SK-N-MC (cell line): Measurements from ENCODE around the gene EGFR.

ENCODE experiments used
- DNase-seq: peaks from one replicate; pipeline ENCODE4 v3.0.0-alpha.2; 2011; ENCODE audit warnings: low read depth, low spot score
- H3K27ac ChIP-seq: fragments of 200-600 bp; sonication (generic); 2 replicates; pipeline ENCODE4 v1.5.1; 2016; ENCODE audit warnings: mixed run types
- H3K36me3 ChIP-seq: fragments of 200-600 bp; sonication (generic); 2 replicates; pipeline ENCODE4 v1.6.1; 2017; ENCODE audit warnings: antibody characterized with exemption, low read length, mixed read lengths; ENCODE audit not compliant: insufficient read depth
- H3K4me3 ChIP-seq: fragments of 200-600 bp; sonication (generic); 2 replicates; pipeline ENCODE4 v1.5.1; 2016
- H3K9ac ChIP-seq: fragments of 200-600 bp; sonication (generic); 2 replicates; pipeline ENCODE4 v1.8.0; 2017; ENCODE audit warnings: mixed run types, mixed read lengths; ENCODE audit not compliant: insufficient read length
- H3K9me3 ChIP-seq: fragments of 200-600 bp; sonication (generic); 2 replicates; pipeline ENCODE4 v1.6.1; 2017; ENCODE audit warnings: low read depth, mild to moderate bottlenecking, antibody characterized with exemption, low read length, moderate library complexity, mixed read lengths
- EZH2 ChIP-seq: fragments of 200-600 bp; sonication (generic); IDR thresholded peaks from one replicate; pipeline ENCODE4 v1.6.1; 2017; ENCODE audit warnings: antibody characterized with exemption
- FOXP2 ChIP-seq: optimal IDR thresholded peaks from 2 replicates; pipeline ENCODE3; 2011; ENCODE audit warnings: mild to moderate bottlenecking, moderate library complexity; ENCODE audit not compliant: insufficient read depth; ENCODE audit errors: extremely low read length, control extremely low read depth
- POLR2AphosphoS5 ChIP-seq: IDR thresholded peaks from 2 replicates; pipeline ENCODE4 v1.6.1; 2012; ENCODE audit warnings: mild to moderate bottlenecking, low read depth, low read length, borderline replicate concordance

Gene EGFR

GRCh38 chr7:55240418-55241142 is 221.8 kb downstream of the EGFR start:
- Histone ChIP-seq H3K9ac (no peak overlapping the region), H3K4me3 (no peak overlapping the region), H3K9me3 (no peaks in the 10 kb centered on the region), H3K27ac (no peak overlapping the region), H3K36me3 (no peaks in the 10 kb centered on the region)
- DNase-seq, result no peak
- no peak for TF ChIP-seq FOXP2
- TF ChIP-seq EZH2, result no peak

GRCh38 chr7:55241958-55242357 is 223.1 kb downstream of the EGFR start:
- no peak overlapping the region for H3K27ac ChIP-seq
- no peaks in the 10 kb centered on the region for H3K36me3 ChIP-seq
- no peak overlapping the region for H3K4me3 ChIP-seq
- no peaks in the 10 kb centered on the region for H3K9me3 ChIP-seq
- H3K9ac ChIP-seq, result no peak overlapping the region
- DNase-seq, result no peak
- no peak for TF ChIP-seq FOXP2
- TF ChIP-seq EZH2, result no peak
- TF ChIP-seq POLR2AphosphoS5, result no peak

- Histone ChIP-seq H3K4me3 (no peak overlapping the region), H3K9ac (no peak overlapping the region), H3K9me3 (no peaks in the 10 kb centered on the region), H3K27ac (no peak overlapping the region), H3K36me3 (no peaks in the 10 kb centered on the region)
- no peak for DNase-seq
- TF ChIP-seq POLR2AphosphoS5 (no peak), FOXP2 (no peak), EZH2 (no peak)
These were observed 223.8 kb downstream of the EGFR start for GRCh38 chr7:55242613-55243012.

GRCh38 chr7:55244006-55244745 is 225.4 kb downstream of the EGFR start:
- Histone ChIP-seq H3K36me3 (no peaks in the 10 kb centered on the region), H3K9me3 (no peaks in the 10 kb centered on the region), H3K4me3 (no peak overlapping the region), H3K27ac (no peak overlapping the region), H3K9ac (no peak overlapping the region)
- no peak for DNase-seq
- no peak for TF ChIP-seq EZH2
- no peak for TF ChIP-seq FOXP2
- TF ChIP-seq POLR2AphosphoS5, result no peak

- no peak for DNase-seq
These were observed 226.5 kb downstream of the EGFR start for GRCh38 chr7:55245271-55245723.

GRCh38 chr7:55246171-55246570 is 227.4 kb downstream of the EGFR start:
- Histone ChIP-seq H3K4me3 (no peak overlapping the region), H3K9me3 (no peaks in the 10 kb centered on the region), H3K36me3 (no peaks in the 10 kb centered on the region), H3K9ac (no peak overlapping the region), H3K27ac (no peak overlapping the region)
- TF ChIP-seq EZH2 (no peak), FOXP2 (no peak), POLR2AphosphoS5 (no peak)
- no peak for DNase-seq

More at GRCh38 chr7:55245271-55245723, 226.5 kb downstream of the EGFR start:
- no peak overlapping the region for H3K9ac ChIP-seq
- H3K9me3 ChIP-seq, result no peaks in the 10 kb centered on the region
- TF ChIP-seq FOXP2, result no peak
- TF ChIP-seq EZH2, result no peak
- no peak for TF ChIP-seq POLR2AphosphoS5
- no peak overlapping the region for H3K4me3 ChIP-seq
- H3K36me3 ChIP-seq, result no peaks in the 10 kb centered on the region
- no peak overlapping the region for H3K27ac ChIP-seq

GRCh38 chr7:55247428-55247827 is 228.6 kb downstream of the EGFR start:
- Histone ChIP-seq H3K27ac (no peak overlapping the region), H3K9me3 (no peaks in the 10 kb centered on the region), H3K9ac (no peak overlapping the region), H3K36me3 (no peaks in the 10 kb centered on the region), H3K4me3 (no peak overlapping the region)
- no peak for DNase-seq
- no peak for TF ChIP-seq FOXP2
- no peak for TF ChIP-seq EZH2
- TF ChIP-seq POLR2AphosphoS5, result no peak

- Histone ChIP-seq H3K36me3 (no peaks in the 10 kb centered on the region), H3K4me3 (no peak overlapping the region), H3K27ac (no peak overlapping the region), H3K9ac (no peak overlapping the region), H3K9me3 (no peaks in the 10 kb centered on the region)
- DNase-seq, result no peak
- TF ChIP-seq EZH2 (no peak), POLR2AphosphoS5 (no peak), FOXP2 (no peak)
These were observed 229.7 kb downstream of the EGFR start for GRCh38 chr7:55248526-55248925.

- DNase-seq, result no peak
- H3K36me3 ChIP-seq, result no peaks in the 10 kb centered on the region
- H3K4me3 ChIP-seq, result no peak overlapping the region
- H3K9ac ChIP-seq, result no peak overlapping the region
- no peaks in the 10 kb centered on the region for H3K9me3 ChIP-seq
- H3K27ac ChIP-seq, result no peak overlapping the region
- no peak for TF ChIP-seq FOXP2
- no peak for TF ChIP-seq EZH2
- TF ChIP-seq POLR2AphosphoS5, result no peak
These were observed 230.5 kb downstream of the EGFR start for GRCh38 chr7:55249332-55249731.
